Colon (tissue), 2 donors: ENCODE results near the gene C1QL1.

Source experiments
- FAIRE-seq: peaks from 2 replicates; lab custom pipeline; 2012; peaks lifted over from hg19 to GRCh38; lab: Jason Lieb, UNC
- donor health status: control.
- donor health status: control.

Gene C1QL1

GRCh38 chr17:44930667-44931066, 37.4 kb downstream of the C1QL1 start:
- FAIRE-seq, result no peak

GRCh38 chr17:44928950-44929720, 39.0 kb downstream of the C1QL1 start:
- no peak for FAIRE-seq

- FAIRE-seq, result no peak
Observed at GRCh38 chr17:44928136-44928535, 40.0 kb downstream of the C1QL1 start.

DNA sequence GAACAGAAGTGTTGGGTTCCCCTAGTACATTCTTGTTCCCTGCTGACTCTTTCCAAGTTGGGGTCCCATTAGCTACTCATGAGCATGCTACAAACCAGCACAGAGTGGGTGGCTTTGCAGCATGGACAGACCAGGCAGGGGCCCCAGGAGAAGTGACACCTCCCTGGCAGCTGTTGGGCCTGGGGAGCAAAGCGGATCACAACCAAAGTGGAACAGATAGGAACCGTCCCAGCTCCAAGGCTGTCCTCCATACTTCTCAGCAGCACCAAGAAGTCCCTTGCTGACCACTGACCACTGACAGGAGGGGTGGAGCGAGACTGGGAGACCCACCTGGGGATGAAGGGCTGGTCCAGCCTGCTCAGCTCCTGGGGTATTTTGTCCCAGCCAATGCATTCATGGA, 40.4 kb downstream of the C1QL1 start:
- FAIRE-seq, result no peak

- no peak for FAIRE-seq
Observed at GRCh38 chr17:44926821-44927525, 41.1 kb downstream of the C1QL1 start.

- FAIRE-seq, result no peak
Observed at GRCh38 chr17:44925731-44926697, 42.1 kb downstream of the C1QL1 start.

- FAIRE-seq, result no peak
Observed at GRCh38 chr17:44924107-44924544, 44.0 kb downstream of the C1QL1 start.

DNA sequence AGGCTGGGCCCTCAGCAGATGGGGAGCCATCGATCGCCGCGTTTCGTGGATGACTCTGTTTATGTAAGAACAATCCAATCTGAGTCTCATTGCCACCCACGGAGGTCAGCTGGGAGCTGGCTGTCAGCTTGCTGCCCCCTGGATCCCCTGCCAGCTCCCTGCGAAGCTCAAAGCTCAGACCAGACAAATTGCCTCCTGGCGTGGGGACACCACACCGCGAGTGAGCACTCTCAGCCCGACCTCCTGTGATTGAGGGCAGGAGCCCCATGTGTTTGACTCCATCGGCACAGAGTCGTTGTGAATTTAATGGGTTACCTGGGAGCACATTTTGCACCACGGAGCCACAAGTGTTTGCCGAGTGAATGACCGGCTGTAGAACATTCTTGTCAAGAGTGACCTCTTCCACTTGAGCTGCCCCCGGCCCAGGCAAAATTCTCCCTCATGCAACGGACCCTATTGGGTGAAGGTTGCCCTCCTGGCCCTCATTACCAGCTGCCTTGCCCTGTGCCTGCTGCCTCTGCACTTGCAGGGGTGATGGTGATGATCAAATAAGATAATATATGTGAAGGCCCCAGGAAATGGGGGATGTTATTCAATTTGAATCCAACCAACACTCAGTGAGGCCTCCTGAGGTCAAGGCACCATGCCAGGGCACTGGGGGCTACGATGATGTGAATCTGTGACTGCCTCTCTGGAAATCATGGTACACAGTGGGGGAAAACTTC, 45.2 kb downstream of the C1QL1 start:
- no peak for FAIRE-seq

GRCh38 chr17:44922136-44922535, 46.0 kb downstream of the C1QL1 start:
- no peak for FAIRE-seq

- no peak for FAIRE-seq
Observed at GRCh38 chr17:44921122-44921882, 46.8 kb downstream of the C1QL1 start.

DNA sequence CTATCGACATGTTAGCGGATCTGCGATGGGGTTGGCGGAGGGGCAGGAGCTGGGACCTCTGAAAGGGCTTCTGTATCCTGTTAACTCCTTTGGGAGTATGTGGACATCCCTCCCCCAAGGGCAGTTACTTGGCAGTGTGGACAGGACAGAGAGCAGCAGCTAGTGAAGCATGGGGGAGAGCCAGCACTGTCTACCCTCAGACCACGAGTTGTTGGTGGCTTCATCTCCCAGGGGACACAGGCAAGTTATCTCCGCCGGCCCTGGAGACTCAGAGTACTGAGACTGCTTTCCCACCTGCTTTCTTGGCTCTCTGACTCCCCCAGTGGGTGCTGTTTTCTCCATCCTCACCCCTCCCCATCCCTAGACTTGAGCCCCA, 47.5 kb downstream of the C1QL1 start:
- FAIRE-seq, result no peak

GRCh38 chr17:44919885-44920564, 48.1 kb downstream of the C1QL1 start:
- FAIRE-seq, result no peak

- FAIRE-seq, result no peak
Observed at GRCh38 chr17:44919411-44919810, 48.7 kb downstream of the C1QL1 start.

GRCh38 chr17:44918006-44918405, 50.1 kb downstream of the C1QL1 start:
- FAIRE-seq, result no peak

- no peak for FAIRE-seq
Observed at GRCh38 chr17:44917456-44917855, 50.6 kb downstream of the C1QL1 start.

GRCh38 chr17:44916781-44917241, 51.3 kb downstream of the C1QL1 start:
- no peak for FAIRE-seq

DNA sequence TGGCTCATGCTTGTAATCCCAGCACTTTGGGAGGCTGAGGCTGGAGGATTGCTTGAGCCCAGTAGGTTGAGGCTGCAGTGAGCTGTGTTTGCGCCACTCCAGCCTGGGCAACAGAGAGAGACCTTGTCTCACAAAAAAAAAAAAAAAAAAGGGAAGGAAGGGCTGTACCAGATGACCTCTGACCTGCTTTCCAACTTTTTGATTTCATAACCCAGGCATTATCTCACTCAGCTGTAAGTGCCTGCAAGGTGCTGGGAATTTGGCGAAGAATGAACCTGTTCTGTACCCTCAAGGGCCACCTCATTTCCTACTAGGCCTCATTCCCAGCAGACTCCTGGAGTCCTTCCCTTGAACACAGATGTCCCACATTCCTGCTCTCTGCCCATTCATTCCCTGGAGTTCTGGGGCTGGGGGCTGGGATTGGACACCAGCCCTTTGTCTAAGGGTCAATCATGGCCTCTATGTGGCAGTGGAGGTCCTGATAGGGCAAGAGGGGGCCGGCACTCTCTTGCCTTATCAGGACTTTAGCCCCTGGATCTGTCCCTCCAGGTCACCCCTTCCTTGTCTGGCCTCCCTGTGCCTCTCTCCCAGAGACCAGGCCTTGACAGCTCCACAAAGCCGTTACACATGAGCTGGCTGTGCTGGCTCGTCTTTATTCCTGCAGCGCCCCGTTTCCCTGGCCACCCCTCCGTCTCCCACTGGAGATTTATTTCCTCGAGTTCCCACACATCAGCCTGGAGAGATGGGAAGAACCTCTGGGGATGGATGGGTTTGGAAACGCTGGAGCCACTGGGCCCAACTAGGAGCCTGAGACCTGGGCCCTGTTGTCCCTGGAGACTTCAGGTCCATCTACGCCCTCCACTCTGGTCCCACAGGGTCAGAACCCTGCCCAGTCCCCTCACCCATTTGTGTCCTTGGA, 52.0 kb downstream of the C1QL1 start:
- no peak for FAIRE-seq

- no peak for FAIRE-seq
Observed at GRCh38 chr17:44915321-44915726, 52.8 kb downstream of the C1QL1 start, which contains the start of gene GFAP. TSS of gene GFAP (minus strand) at chr17:44915500. CDS start at chr17:44915486, 14 bp downstream.

DNA sequence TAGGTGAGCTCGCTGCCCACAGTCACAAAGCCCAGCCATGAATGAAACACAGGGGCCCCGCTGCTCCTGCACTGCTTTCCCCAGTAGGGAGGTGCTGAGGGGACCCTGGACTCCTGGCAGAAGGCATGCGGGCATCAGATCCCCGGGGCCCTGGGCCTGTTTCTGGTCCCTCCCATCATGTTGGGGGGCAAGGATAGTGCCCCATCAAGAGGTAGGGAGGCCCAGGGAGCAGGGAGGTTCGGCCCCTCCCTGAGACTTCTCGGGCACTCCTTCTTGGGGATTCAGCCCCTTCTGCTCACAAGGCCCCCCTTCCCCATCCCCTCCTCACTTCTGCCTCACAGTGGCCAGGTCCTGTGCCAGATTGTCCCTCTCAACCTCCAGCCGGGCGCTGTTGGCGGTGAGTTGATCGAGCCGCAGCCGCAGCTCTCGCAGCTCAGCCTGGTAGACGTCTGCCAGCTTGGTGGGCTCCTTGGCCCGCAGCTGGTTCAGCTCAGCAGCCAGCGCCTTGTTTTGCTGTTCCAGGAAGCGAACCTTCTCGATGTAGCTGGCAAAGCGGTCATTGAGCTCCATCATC, 53.3 kb downstream of the C1QL1 start:
- FAIRE-seq, result no peak
